MV-4-11 (cell line): ENCODE results near the gene RAPGEF2.
A peak's percentile ranks its signal among the peaks of the same experiment; 100 is the strongest.
"Not testable (repeated sequence)": the region's sequence is repeated elsewhere in the genome, so short reads cannot be mapped to it uniquely, and the experiment has no call there.

Experiments
- DNase-seq: peaks from one replicate; lab custom pipeline; 2025; lab: John Stamatoyannopoulos, UW

The RAPGEF2 gene

DNA sequence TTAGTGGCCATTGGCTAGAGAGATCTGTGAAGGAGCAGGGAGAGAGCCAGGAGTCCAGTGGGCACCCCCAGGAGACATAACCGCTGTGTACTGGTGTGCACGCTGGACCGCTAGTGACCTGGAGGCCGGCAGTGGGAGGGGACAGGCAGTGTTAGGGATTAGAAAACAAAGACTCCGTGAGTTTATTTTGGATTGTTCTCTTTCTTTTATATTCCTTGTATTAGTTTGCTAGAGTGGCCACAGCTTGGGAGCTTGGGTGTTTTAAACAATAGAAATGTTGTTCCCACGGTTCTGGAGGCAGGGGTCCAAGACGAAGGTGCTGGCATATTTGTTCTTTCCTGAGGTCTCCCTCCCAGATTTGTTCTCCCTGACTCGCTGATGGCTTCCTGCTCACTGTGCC, 266.4 kb downstream of the RAPGEF2 start:
- DNase-seq: no peak

DNA sequence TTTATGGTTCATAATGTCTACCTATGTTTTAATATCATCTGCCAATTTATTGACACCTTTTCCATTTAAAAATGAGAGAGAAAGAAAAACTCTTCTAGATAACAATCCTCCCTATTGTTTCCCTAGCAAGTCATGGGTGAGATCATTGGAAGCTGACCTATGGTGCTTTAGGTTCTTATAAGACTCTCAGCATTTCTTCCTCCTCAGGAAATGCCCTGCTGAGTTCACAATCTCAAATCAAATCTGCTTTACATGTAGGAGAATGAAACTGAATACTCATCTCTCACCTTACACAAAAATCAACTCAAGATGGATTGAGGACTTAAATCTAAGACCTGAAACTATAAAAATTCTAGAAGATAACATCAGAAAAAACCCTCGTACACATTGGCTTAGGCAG, 267.4 kb downstream of the RAPGEF2 start:
- DNase-seq: no peak

GRCh38 chr4:159374749-159375530, 272.1 kb downstream of the RAPGEF2 start:
- DNase-seq: no peak

GRCh38 chr4:159376289-159376688, 273.4 kb downstream of the RAPGEF2 start:
- DNase-seq: no peak

- DNase-seq: no peak
These were observed 275.3 kb downstream of the RAPGEF2 start for GRCh38 chr4:159378056-159378616.

GRCh38 chr4:159379064-159379463, 276.2 kb downstream of the RAPGEF2 start:
- DNase-seq: not testable (repeated sequence)

DNA sequence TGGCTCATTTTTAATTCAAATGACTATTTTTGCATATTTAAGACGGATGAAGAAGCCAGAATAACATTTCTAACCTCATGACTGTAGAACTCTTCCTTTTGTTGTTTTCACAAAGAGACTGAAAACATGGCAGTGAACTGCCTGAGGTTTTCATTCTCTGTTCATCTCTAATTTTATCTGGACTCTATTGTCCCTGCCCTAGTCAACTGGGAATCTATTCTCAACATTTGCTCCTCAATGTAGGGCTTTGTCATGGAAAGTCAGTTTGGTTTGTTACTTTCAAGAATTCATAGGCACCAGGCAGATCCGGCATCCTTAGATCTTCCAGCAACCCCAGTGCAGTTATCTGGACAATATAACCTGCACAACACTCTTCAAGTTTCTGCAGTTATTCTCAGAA, 277.0 kb downstream of the RAPGEF2 start:
- DNase-seq: no peak

DNA sequence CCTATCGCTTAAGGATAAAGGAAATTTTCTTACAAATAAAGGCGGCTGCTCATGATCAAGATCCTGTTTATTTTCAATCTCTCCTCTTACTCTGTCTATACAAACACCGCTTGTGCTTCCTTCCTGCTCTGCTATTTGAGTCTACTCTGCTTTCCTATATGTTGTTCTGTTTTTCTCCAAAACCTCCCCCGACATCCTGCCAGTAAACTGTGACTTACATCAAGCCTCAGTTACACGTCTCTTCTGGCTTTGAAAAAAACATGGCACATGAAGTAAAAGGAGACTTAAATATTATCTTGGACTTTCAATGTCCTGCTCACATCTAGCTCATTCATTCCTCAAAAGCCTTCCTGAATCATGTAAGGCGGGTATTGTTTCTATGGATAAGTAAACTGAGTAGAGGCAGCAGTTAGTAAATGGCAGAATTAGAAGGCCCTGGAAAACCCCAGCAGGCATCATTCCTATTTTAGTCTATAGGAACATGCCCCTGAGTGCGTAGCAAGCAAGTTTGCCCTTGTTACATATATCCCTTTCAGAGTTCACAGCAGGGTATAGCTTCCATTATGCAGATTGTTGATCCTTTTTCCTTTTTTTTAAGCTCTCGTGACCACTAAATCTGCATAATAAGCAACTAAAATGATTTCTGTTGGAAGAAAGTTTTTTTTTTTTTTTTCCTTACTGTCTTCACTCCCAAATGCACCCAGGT, 280.1 kb downstream of the RAPGEF2 start:
- DNase-seq: no peak

GRCh38 chr4:159383562-159383931, 280.7 kb downstream of the RAPGEF2 start:
- DNase-seq: no peak

DNA sequence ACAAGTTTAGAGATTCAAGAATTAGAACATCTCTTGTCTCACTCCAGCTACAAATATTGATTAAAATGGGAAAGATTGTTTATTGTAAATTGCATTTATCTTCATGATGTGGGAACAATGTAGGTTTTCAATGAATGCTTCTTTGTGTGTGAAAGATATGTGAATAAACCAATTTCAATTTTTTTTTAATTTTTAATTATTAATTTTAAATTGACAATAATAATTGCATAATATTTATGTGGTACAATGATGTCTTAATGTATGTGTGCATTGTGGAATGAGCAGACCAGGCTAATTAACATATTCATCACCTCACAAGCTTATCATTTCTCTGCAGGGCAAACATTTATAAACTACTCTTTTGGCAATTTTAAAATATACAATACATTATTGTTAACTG, 281.1 kb downstream of the RAPGEF2 start:
- no peak for DNase-seq

DNA sequence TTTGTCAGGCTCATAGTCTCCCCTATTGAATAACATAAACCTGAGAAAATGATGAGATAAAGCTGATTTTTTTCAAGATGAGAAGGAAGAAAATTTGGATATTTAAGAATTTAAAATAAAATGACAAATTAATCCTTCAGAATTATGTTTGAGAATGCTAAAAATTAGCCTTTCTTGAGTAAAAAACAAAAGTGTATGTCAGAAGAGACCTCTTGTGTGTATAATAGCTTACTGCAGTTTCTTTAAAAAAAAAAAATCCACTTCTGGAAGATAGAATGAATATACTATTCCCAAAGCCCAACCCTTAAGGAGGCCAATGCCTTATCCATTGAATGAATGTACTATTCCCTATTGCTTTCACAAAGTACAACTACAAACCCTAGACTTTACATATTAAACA, 281.8 kb downstream of the RAPGEF2 start:
- no peak for DNase-seq

DNA sequence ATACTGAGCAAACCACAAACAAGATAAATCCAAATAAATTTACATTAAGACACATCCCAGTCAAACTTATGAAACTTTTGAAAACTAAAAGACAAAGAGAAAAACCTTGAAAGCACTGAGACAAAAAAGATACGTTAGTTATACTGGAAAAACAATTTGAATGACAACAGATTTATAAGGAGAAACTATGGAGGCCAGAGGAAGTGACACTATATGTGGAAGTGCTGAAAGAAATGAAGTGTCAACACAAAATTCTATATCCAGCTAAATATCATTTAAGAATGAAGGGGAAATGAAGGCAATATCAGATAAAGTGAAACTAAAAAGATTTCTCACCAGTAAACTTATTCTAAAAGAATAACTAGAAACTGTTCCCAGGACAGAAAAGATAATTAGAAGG, 283.7 kb downstream of the RAPGEF2 start:
- DNase-seq: no peak

DNA sequence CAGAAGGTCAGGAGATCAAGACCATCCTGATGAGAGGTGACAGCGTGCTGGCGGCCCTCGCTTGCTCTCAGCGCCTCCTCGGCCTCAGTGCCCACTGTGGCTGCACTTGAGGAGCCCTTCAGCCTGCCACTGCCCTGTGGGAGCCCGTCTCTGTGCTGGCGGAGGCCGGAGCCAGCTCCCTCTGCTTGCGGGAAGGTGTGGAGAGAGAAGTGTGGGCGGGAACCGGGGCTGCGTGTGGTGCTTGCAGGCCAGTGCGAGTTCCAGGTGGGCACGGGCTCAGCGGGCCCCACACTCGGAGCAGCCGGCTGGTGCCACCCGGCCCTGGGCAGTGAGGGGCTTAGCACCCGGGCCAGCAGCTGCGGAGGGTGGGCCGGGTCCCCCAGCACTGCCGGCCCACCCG, 286.9 kb downstream of the RAPGEF2 start:
- DNase-seq: no peak

DNA sequence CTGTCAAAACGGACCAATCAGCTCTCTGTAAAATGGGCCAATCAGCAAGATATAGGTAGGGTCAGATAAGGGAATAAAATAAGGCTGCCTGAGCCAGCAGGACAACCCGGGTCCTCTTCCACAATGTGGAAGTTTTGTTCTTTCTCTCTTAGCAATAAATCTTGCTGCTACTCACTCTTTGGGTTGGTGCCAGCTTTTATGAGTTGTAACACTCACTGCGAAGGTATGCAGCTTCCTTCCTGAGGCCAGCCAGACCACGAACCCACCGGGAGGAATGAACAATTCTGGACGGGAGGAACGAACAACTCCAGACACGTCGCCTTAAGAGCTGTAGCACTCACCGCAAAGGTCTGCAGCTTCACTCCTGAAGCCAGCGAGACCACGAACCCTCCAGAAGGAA, 287.8 kb downstream of the RAPGEF2 start:
- peak; percentile 39 for DNase-seq

- no peak for DNase-seq
These were observed 292.8 kb downstream of the RAPGEF2 start for GRCh38 chr4:159395693-159396092.

DNA sequence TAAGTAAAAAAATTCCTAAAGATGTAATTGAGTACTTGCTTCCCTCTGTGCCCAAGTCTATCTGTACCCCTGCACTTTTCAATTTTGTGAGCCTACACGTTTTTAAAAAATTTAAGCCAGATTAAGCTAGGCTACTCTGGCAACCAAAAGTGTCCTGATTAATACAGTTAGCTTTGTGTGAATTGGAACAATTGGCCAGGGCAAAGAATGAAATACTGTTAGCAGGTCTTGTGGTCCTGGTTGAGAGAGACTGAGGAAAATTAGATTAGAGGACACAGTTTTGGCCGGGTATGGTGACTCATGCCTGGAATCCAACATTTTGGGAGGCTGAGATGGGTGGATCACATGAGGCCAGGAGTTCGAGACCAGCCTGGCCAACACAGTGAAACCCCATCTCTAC, 293.3 kb downstream of the RAPGEF2 start:
- no peak for DNase-seq

GRCh38 chr4:159398236-159398638, 295.4 kb downstream of the RAPGEF2 start:
- DNase-seq: peak; percentile 9

- DNase-seq: peak; percentile 38
These were observed 297.8 kb downstream of the RAPGEF2 start for GRCh38 chr4:159400558-159401225.

- DNase-seq: peak; percentile 33
These were observed 298.4 kb downstream of the RAPGEF2 start for GRCh38 chr4:159401226-159401712.

DNA sequence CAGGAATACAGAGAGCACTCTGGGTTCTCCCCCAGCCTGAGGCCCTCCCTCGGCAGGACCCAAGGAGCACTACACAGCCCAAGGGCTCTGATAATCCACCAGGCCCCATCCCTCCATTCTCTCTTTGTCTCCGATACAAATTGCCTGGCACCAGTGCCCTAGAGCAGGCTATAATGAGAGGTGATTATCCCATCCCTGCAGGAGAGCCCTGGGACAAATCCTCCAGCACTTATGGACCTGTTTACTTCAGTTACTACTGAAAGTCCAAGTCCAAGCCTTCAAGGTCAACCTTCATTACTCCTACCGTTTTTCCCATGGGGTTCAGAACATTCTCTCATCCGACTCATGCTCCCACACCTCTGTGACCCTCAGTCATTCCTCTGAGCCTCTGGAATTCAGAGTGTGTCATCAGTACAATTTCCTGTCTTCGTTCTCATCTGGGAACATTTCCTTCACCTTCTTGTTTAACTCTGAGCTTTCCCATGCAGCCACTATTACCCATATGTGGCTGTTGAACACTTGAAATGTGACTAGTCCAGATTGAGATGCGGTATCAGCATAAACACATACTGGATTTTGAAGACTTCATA, 299.0 kb downstream of the RAPGEF2 start:
- DNase-seq: no peak
